NCI-H526 (cell line): ENCODE measurements around the gene FLT3.

Experiments used
- DNase-seq, 2 experiments: peaks; one replicate each; lab custom pipeline; 2025; lab: John Stamatoyannopoulos, UW

Gene FLT3

DNA sequence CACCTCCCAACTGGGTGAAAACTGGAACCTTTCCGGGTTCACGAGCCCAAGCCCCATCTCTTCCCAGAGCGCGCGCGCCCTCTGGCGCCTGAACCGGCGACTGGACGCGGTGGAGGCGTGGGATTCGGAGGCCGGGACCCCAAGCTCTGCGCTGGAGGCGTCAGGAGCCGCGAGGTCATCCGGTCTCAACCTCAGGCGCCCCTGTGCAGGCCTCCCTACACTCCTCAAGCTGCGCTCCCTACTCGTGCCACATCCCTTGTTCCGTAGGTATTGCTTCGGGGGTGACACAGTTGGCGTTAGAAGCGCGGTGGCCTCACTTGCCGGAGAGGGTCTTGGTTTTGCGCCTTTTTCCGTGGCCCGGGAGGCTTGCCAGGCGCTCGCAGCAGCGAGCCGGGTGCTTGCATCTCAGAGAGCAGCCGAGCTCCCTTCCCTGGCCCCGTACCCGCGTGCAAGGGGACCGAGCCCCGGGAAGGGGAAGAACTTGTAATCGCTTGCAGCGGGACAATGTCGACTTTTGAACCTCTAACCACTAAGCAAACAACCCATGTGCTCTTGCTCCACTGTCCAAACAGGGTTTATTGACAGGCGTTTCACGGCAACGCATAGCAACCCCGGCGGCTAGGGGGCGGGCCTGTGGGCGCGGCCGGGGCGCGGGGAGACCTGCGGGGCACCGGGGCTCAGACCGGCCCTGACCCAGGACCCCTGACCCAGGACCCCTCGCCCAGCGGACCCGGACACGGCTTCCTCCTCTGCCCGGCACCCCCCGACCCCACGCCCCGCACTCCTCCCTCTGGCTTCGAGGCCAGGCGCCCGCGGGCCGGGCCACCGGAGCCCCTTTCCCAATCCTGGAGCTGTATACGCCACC is 139.8 kb downstream of the FLT3 start:
- peak; percentile 81 to 92 for DNase-seq

- no peak for DNase-seq
These were observed 140.4 kb downstream of the FLT3 start for GRCh38 chr13:27959976-27960361.

GRCh38 chr13:27956576-27957300 is 143.6 kb downstream of the FLT3 start:
- no peak for DNase-seq

DNA sequence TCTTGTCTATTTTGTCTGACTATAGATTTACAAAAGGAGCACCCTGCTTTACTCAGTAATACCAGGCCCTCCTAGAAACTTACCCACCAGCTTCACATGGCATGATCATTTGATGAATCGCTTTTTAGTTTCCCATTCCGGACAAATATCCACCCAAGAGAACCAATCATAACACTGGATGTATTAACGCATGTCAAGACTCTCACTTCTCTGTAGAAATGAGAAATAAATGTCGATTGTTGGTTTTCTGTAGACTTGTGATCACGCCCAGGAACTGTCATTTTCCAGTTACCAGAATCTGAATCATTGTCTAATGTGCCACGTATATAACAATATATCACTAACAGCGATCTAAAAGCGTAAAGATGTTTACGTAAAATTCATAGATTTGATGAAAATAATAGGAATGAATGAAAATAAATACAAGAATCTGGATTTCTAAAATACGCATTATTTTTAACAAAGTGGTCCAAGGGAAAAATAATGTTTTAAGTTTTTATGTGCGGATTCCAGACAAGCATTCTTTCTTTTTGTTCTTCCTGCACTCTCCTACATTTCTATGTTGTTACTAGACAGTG is 145.3 kb downstream of the FLT3 start:
- no peak for DNase-seq

DNA sequence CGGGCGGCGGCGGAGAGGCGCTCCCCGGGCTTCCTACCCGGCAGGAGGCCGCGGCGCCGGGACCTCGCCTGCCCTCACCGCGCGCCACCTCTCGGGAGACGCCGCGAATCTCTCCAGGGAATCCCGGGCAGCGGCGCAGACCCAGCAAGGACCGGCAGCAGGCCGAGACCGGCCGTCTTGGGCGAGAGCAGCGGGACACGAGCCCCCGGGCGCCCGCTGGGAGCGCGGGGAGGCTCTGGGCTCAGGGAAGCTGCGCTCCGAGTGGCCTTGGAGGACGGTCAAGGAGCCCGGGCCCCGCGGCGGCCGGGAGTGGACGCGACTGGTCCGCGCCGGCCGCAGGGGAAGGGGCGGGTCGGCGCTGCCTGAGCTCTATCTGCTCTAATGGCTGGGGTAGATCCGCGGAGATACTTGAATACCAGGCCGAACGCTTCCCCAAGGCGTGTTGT is 145.9 kb downstream of the FLT3 start:
- peak; percentile 71 to 90 for DNase-seq

- DNase-seq = peak; percentile 79 to 96
These were observed 146.5 kb downstream of the FLT3 start for GRCh38 chr13:27953676-27954405.
